WI38 (cell line): ENCODE results near the gene FNTB.

Experiments used
- H3K4me3 ChIP-seq: 2 replicates; pipeline ENCODE4 v1.5.1; 2011; ENCODE audit warnings: low read depth, mild to moderate bottlenecking, control low read depth, low read length
- TF ChIP-seq, protein P1 (sequence below): IDR thresholded peaks from 2 replicates; pipeline ENCODE4 v1.5.1; 2012; ENCODE audit warnings: low read depth, mild to moderate bottlenecking, control low read depth, low read length

FNTB gene

DNA sequence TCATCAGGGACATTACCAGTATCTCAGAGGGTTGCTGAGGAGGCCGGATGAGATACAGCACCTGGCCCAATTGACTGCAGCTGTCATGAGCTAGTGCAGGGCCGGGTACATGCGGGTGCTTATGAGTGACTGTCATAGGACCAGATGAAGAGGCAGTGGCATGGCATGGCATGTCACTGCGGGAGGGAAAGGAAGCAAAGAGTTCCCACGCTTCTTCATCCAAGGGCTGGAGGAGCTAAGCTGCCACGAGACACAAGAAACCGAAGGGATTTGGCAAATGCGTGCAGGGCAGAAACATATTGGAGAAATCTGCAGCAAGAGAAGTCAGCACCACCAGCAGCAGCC lies 33.4 kb upstream of the FNTB start:
- TF ChIP-seq, protein P1, sequence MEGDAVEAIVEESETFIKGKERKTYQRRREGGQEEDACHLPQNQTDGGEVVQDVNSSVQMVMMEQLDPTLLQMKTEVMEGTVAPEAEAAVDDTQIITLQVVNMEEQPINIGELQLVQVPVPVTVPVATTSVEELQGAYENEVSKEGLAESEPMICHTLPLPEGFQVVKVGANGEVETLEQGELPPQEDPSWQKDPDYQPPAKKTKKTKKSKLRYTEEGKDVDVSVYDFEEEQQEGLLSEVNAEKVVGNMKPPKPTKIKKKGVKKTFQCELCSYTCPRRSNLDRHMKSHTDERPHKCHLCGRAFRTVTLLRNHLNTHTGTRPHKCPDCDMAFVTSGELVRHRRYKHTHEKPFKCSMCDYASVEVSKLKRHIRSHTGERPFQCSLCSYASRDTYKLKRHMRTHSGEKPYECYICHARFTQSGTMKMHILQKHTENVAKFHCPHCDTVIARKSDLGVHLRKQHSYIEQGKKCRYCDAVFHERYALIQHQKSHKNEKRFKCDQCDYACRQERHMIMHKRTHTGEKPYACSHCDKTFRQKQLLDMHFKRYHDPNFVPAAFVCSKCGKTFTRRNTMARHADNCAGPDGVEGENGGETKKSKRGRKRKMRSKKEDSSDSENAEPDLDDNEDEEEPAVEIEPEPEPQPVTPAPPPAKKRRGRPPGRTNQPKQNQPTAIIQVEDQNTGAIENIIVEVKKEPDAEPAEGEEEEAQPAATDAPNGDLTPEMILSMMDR: no peak
- H3K4me3 ChIP-seq: no peak overlapping the region

- TF ChIP-seq, protein P1: no peak
- no peak overlapping the region for H3K4me3 ChIP-seq
Observed at GRCh38 chr14:64953661-64954060, 33.0 kb upstream of the FNTB start.

DNA sequence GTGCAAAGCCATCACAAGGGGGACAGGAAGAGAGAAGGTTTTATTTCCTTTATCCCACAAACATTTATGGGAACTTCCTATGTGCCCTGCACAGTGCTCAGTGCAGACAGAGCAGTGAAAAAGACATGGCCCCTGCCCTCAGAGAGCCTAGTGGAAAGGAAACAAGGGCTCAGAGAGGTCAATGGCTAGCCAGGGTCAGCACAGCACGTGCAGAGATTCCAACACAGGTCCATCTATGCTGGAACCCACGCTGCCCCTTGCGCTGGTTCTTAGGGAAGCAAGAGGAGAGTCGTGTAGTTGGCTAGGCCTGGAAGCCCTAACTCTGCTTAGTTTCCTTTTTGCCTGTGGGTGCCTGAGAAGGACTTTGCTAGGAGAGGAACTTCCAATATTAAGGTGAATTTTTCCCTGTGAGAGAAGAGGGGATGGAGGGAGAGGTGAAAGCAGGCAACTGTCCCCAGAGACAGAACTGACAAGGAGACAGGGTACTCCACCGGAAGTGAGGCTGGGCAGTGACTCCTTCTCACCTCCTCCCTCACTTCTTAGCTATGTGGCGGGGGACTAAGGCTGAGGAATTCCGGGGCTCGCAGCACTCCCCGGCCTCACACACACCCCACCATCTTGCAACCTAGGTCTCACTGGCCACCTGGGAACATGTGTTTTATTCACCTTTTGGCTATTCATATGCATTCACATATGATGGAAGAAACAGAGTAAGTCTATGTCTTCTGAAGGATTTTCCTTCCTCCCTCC lies 32.0 kb upstream of the FNTB start:
- TF ChIP-seq, protein P1: no peak
- no peak overlapping the region for H3K4me3 ChIP-seq

DNA sequence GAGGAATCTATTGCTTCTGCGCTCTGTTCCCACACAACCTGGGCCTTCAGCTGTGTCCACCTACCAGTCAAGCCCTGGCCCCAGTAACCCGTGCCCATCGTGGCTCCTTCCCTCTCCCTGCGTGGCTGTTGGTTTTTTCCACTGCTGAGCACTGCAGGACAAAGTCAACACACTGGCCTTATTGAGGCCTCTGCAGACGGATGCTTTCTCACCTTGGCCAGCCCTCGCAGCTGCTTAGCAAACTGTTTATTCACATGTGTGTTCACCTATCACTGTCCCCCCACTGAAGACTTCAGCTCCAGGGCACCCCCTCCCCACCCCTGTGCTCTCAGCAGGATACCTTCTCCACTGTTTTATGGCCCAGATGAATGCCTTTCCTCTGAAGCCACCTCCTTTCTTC lies 31.4 kb upstream of the FNTB start:
- no peak overlapping the region for H3K4me3 ChIP-seq

DNA sequence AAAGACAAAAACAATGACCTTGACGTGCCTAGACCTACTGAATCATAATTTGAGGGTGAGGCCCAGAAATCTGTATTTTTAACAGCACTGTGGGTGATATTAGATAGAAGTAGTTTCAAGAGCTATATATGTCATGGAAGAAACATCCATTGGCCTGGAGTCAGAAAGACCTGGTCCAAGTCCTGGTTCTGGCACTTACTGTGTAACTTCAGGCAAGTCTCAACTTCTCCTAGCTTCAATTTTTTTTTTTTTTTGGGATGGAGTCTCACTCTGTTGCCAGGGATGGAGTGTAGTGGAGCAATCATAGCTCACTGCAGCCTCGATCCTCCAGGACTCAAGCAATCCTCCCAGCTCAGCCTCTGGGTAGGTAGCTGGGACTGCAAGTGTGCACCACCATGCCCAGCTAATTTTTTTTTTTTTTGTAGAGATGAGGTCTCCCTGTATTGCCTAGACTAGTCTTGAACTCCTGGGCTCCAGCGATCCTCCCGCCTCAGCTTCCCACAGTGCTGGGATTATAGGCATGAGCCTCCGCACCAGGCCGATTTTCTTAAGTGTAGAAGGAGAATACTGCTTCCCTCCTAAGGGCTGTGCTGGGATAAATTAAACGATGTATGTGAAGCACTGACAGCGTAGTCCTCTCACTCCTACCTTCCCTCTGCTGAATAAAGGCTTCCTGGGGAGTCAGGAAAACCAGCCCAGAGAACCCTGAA lies 29.8 kb upstream of the FNTB start:
- TF ChIP-seq, protein P1: no peak
- no peak overlapping the region for H3K4me3 ChIP-seq

More for the DNA sequence above, 31.4 kb upstream of the FNTB start:
- TF ChIP-seq, protein P1: no peak

- TF ChIP-seq, protein P1: no peak
- H3K4me3 ChIP-seq: no peak overlapping the region
Observed at GRCh38 chr14:64958201-64958600, 28.5 kb upstream of the FNTB start.

DNA sequence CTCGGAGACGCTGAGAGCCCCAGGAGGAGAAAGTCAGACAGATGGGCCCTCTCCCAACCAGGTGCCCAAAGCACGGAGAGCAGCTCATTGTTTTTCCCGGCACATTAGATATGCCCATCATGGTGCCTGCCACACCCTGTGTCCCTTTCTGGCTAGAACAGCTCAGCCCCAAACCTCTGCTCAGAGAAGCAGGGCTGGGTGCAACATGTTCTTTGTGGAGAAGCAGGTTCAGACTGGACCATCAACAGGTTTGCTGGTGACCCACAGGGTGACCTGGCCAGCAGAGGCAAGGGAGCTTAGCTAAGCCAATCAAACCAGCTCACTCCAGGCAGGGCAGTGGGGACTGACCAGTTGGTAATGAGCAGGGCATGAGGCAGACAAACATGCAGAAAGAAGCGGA lies 28.0 kb upstream of the FNTB start:
- TF ChIP-seq, protein P1: no peak
- H3K4me3 ChIP-seq: no peak overlapping the region
